Muscle of back (tissue), 11 donors: ENCODE results near the gene ADH4. TPM values are rescaled to one million over a fixed set of nuclear protein-coding genes. Genes with fewer than 3 reads are reported as not detected.
"Not testable (repeated sequence)": the region's sequence is repeated elsewhere in the genome, so short reads cannot be mapped to it uniquely, and the experiment has no call there.

Experiments used
- DNase-seq, 3 donors: peaks; one replicate each; pipeline versions ENCODE4 v3.0.0 to v3.0.0-alpha.2; 2013
- polyA plus RNA-seq, 10 donors: library from polyadenylated mRNA; unstranded; fragments of 120-200 nt; gene quantifications; one replicate each; pipeline ENCODE4 v1.2.1, GENCODE V29; 2013; ENCODE audit not compliant: insufficient read length in 10 of 10

Gene ADH4
- polyA plus RNA-seq, 10 donors = 0.14 to 0.29 TPM; not detected in 8

DNA sequence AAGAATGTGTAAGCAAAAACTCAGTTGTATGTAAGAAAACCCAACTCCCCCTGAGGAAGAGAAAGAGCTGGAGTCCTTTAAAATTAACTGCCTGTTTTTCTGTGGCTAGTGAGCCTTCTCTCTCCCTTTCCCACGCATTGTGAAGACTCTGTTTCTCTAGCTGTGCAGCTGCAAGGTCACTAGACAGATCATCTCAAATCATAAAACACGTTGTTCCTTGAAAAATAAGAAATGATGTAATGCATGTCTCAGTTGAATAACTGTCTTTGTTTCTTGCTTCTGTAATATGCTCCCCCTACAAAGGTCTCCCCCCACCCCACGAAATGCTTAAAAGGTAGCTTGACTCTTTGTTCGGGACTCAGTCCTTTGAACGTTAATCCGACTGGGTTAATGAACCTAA lies 63.2 kb downstream of the ADH4 start:
- not testable (repeated sequence) for DNase-seq

DNA sequence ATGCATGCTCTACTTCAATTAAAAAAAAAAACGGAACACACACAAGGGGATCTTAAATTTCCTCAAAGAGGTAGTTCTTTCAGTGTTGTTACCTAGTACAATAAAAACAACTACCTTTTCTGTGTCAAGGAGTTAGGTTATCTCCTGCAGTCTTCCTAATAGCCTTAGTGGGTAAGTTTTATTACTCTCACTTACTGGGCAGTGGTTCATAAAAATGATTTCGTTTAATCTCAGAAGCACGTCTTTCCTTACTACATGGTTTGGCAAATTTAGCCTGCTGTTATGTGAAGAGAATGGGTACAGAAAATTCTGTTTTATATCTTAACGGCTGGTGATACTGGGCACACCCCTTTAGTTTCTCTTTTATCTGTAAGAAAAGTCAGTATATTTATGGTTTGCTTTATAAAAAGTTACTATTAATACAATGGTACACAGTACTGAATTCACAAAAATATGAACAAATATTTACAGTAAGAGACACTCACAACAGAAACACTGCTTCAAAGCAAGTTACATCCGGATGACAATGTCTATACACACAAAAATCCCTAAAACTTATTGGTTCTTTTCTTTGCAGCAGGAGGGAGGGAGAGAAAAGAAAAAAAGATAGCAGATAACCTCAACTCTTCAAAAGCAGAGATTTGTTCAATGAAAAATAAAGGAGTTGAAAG lies 64.3 kb downstream of the ADH4 start:
- no peak for DNase-seq

DNA sequence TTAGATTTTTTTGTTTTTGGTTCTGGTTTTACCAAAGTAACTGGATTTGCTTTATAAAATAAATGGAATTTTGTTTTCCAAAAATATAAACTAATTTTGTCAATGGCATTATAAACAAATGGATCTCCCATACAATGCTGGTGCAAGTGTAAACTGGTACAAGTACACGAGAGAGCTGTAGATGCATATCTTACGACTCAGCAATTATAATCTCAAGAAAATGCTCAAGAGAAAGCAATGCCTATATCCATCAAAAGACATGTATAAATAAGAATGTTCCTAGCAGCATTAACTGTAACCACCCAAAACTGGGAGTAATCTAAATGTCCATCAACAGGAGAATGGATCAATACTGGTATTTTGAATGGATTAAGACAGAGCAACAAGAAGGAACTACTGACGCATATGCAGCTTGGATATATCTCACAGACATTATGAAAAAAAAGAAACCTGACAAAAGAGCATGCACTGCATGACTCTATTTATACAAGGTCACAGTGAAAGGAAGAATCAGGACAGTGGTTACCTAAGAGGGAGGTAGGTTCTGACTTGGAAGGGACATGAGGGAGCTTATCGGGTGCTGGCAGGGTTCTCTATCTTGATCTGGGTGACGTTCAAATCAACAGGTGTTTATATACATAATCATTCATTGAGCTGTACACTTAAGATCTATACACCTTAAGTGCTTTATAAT lies 65.0 kb downstream of the ADH4 start:
- DNase-seq = no peak

GRCh38 chr4:99078336-99078735 lies 65.8 kb downstream of the ADH4 start:
- no peak for DNase-seq

- DNase-seq = no peak
These were observed 66.9 kb downstream of the ADH4 start for GRCh38 chr4:99077177-99077576.

DNA sequence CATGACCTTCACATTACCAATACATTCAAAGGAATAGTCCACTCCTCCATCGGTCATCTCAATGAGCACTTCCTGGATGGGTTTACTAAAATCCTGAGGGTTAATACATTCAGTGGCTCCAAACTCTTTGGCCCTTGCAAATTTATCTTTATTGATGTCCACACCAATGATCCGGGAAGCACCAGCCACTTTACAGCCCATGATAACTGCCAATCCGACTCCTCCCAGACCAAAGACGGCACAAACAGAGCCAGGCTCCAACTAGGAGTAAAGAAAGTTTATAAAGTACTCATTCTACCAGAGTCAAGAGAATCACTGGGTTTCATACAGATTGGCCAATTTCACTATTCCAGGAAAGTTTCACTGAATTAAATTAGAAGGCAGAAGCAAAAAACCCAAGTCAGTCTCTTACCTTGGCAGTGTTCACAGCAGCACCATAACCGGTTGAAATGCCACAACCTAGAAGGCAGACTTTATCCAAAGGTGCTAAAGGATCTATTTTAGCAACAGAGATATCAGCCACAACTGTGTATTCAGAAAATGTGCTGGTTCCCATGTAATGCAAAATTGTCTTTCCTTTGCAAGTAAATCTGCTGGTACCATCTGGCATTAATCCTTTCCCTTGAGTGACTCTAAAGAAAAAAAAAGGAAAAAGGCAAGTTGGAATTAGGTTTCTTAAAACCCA lies 67.7 kb downstream of the ADH4 start:
- DNase-seq = no peak

DNA sequence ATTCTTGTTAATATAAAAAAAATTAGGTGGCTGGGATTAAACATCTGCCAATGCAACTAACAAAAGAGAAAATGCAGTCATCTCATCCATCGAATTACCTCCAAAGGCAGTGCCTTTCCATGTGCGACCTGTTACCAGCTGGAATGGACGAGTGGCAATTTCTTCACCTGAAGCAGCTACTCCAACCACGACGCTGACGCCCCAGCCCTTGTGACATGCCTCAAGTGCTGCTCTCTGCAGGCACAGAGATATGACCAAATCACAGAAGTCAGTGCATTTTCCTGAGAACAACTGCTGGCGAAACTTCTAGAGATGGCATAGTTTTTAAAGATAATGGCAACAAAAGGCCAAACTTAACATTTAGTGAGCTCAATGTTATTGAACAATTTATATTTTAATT lies 69.3 kb downstream of the ADH4 start:
- no peak for DNase-seq

Other genes starting within 250 kb of the ADH4 start
- 10 to 100 TPM; 52.6 to 80.0 (median 60.8) TPM for gene EIF4E, start 215.2 kb downstream of the ADH4 start, polyA plus RNA-seq
- 10 to 100 TPM; 24.3 to 36.1 (median 29.5) TPM for gene METAP1, start 148.6 kb downstream of the ADH4 start, polyA plus RNA-seq
- gene ADH5, start 55.5 kb downstream of the ADH4 start, polyA plus RNA-seq = 100 to 1,000 TPM in 9 of 10 donors, 10 to 100 TPM in 1; 87.7 to 122 (median 109) TPM
- gene ADH6, start 74.9 kb upstream of the ADH4 start, polyA plus RNA-seq = 1 to 10 TPM in 5 of 10 donors, under 1 TPM in 5; 0.27 to 2.9 (median 1.1) TPM
- 1 to 10 TPM in 2 of 10 donors, under 1 TPM in 8; 0.49 to 1.5 (median 0.77) TPM for gene ADH1A, start 146.7 kb upstream of the ADH4 start, polyA plus RNA-seq
- gene ADH1B, start 177.1 kb upstream of the ADH4 start, polyA plus RNA-seq = 10 to 100 TPM in 7 of 10 donors, 1 to 10 TPM in 3; 8.3 to 39.5 (median 14.7) TPM
- 1 to 10 TPM; 4.1 to 8.3 (median 6.2) TPM for gene ADH1C, start 208.4 kb upstream of the ADH4 start, polyA plus RNA-seq